ENCODE results near the gene KIAA1143.

The KIAA1143 gene

DNA sequence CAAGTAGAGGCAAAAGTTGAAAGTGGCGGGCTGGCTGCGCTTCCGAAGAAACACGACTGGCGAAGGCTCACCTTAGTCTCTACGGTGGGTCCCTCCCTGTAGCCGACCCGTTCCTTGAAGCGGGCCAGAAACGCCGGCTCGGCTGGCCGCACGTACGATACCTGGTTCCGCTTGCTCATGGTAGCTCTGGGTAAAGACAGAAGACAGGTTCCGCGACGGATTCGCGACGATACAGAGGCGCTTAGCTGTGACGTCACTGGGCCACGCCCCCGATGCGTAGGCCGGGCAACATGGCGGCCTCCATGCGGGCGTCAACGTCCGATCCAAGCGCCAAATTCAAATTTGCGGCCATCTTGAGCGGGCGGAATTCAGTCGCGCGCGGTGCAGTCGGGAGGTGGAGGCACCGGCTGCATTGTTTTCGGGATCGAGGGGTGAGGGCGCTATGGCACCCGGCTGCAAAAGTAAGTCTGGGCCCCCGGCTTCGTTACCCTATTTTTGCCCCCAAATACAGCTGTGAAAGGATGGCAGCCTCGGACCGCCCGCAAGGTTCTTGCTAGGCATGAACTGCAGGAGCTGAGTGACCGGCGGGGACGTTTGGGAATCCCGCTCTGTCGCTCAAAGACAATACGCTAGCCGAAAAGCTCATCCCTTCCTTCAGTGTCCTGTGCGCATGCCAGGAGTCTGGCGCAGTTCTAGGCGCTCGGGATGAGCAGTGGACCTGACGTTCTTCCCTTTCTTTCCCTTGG, at the start of gene KIAA1143, which contains the start of gene KIF15:
Gene KIAA1143 (minus strand): TSS at position 196 of the 746 bp plus-strand sequence. CDS start 17 bp downstream, at position 179.
Gene KIF15 (plus strand): TSS at position 371 of the 746 bp plus-strand sequence. CDS start 72 bp downstream, at position 443.
- H3K27ac ChIP-seq (ENCODE audit: low read depth, low read length) = peak within 1 kb of the TSS; percentile 74
- H3K4me3 ChIP-seq (ENCODE audit: low read depth in 1 of 5, low read length in 5 of 5) = peak within 1 kb of the TSS; percentile 62 to 96 (median 95)
- H3K9me3 ChIP-seq (ENCODE audit: control insufficient read depth in 5 of 5, low read length in 5 of 5) = no peaks in the 10 kb centered on the region
- H3K4me1 ChIP-seq (ENCODE audit: control insufficient read depth in 5 of 5, insufficient read depth in 5 of 5, low read length in 5 of 5) = peaks cover 0 to 18% (median 14%) of the 10 kb centered on the region in 5 donors
- H3K36me3 ChIP-seq (ENCODE audit: control insufficient read depth in 5 of 5, insufficient read depth in 5 of 5, low read length in 5 of 5) = peaks cover 0 to 4% (median 0%) of the 10 kb centered on the region in 5 donors
- H3K9ac ChIP-seq (ENCODE audit: low read length in 5 of 5) = peak within 1 kb of the TSS; percentile 57 to 95 (median 87)
- H3K27me3 ChIP-seq (ENCODE audit: control insufficient read depth in 5 of 5, insufficient read depth in 4 of 5, low read length in 5 of 5) = no peaks in the 10 kb centered on the region

GRCh38 chr3:44805960-44806359, 44.5 kb upstream of the KIAA1143 start:
- H3K4me1 ChIP-seq (ENCODE audit: control insufficient read depth in 5 of 5, insufficient read depth in 5 of 5, low read length in 5 of 5) = no peaks in the 10 kb centered on the region
- H3K27ac ChIP-seq (ENCODE audit: low read depth, low read length) = no peak overlapping the region
- no peaks in the 10 kb centered on the region for H3K36me3 ChIP-seq (ENCODE audit: control insufficient read depth in 5 of 5, insufficient read depth in 5 of 5, low read length in 5 of 5)
- H3K9ac ChIP-seq (ENCODE audit: low read length in 5 of 5) = no peak overlapping the region
- no peaks in the 10 kb centered on the region for H3K9me3 ChIP-seq (ENCODE audit: control insufficient read depth in 5 of 5, low read length in 5 of 5)
- H3K27me3 ChIP-seq (ENCODE audit: control insufficient read depth in 5 of 5, insufficient read depth in 4 of 5, low read length in 5 of 5) = no peaks in the 10 kb centered on the region
- H3K4me3 ChIP-seq (ENCODE audit: low read depth in 1 of 5, low read length in 5 of 5) = no peak overlapping the region

GRCh38 chr3:44803298-44803697, 41.9 kb upstream of the KIAA1143 start:
- no peak overlapping the region for H3K9ac ChIP-seq (ENCODE audit: low read length in 5 of 5)
- H3K36me3 ChIP-seq (ENCODE audit: control insufficient read depth in 5 of 5, insufficient read depth in 5 of 5, low read length in 5 of 5) = no peaks in the 10 kb centered on the region
- H3K4me3 ChIP-seq (ENCODE audit: low read depth in 1 of 5, low read length in 5 of 5) = no peak overlapping the region
- H3K27me3 ChIP-seq (ENCODE audit: control insufficient read depth in 5 of 5, insufficient read depth in 4 of 5, low read length in 5 of 5) = no peaks in the 10 kb centered on the region
- H3K4me1 ChIP-seq (ENCODE audit: control insufficient read depth in 5 of 5, insufficient read depth in 5 of 5, low read length in 5 of 5) = peaks cover 0 to 12% (median 0%) of the 10 kb centered on the region in 5 donors
- H3K9me3 ChIP-seq (ENCODE audit: control insufficient read depth in 5 of 5, low read length in 5 of 5) = no peaks in the 10 kb centered on the region
- no peak overlapping the region for H3K27ac ChIP-seq (ENCODE audit: low read depth, low read length)

DNA sequence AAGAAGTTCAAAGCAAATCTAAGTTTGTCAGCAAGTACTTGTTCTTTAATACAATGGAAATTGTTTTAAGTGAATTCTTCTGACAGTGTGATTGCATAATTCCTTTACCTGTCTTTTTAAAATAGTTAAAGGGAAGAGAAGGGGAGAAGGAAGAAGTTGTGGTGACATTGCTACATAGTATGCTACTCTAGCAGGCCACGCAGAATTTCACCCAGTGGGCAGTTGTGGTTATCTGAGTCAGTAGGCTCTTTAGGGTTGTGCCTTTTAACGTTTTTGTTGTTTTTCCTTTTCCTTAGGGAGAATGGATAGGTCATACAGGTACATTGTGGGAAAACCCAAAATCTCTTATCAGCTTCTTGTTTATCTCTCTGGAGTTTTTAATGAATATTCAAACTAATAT, 40.6 kb upstream of the KIAA1143 start:
- peaks cover 0 to 12% (median 0%) of the 10 kb centered on the region in 5 donors for H3K4me1 ChIP-seq (ENCODE audit: control insufficient read depth in 5 of 5, insufficient read depth in 5 of 5, low read length in 5 of 5)
- H3K27me3 ChIP-seq (ENCODE audit: control insufficient read depth in 5 of 5, insufficient read depth in 4 of 5, low read length in 5 of 5) = no peaks in the 10 kb centered on the region
- H3K36me3 ChIP-seq (ENCODE audit: control insufficient read depth in 5 of 5, insufficient read depth in 5 of 5, low read length in 5 of 5) = no peaks in the 10 kb centered on the region
- H3K27ac ChIP-seq (ENCODE audit: low read depth, low read length) = no peak overlapping the region
- H3K4me3 ChIP-seq (ENCODE audit: low read depth in 1 of 5, low read length in 5 of 5) = no peak overlapping the region
- no peaks in the 10 kb centered on the region for H3K9me3 ChIP-seq (ENCODE audit: control insufficient read depth in 5 of 5, low read length in 5 of 5)
- no peak overlapping the region for H3K9ac ChIP-seq (ENCODE audit: low read length in 5 of 5)

- H3K4me3 ChIP-seq (ENCODE audit: low read depth in 1 of 5, low read length in 5 of 5) = no peak overlapping the region
- no peaks in the 10 kb centered on the region for H3K27me3 ChIP-seq (ENCODE audit: control insufficient read depth in 5 of 5, insufficient read depth in 4 of 5, low read length in 5 of 5)
- no peak overlapping the region for H3K9ac ChIP-seq (ENCODE audit: low read length in 5 of 5)
- H3K36me3 ChIP-seq (ENCODE audit: control insufficient read depth in 5 of 5, insufficient read depth in 5 of 5, low read length in 5 of 5) = no peaks in the 10 kb centered on the region
- H3K9me3 ChIP-seq (ENCODE audit: control insufficient read depth in 5 of 5, low read length in 5 of 5) = no peaks in the 10 kb centered on the region
- peaks cover 0 to 12% (median 0%) of the 10 kb centered on the region in 5 donors for H3K4me1 ChIP-seq (ENCODE audit: control insufficient read depth in 5 of 5, insufficient read depth in 5 of 5, low read length in 5 of 5)
- H3K27ac ChIP-seq (ENCODE audit: low read depth, low read length) = no peak overlapping the region
These were observed 33.8 kb upstream of the KIAA1143 start for GRCh38 chr3:44795197-44795596.

- H3K27me3 ChIP-seq (ENCODE audit: control insufficient read depth in 5 of 5, insufficient read depth in 4 of 5, low read length in 5 of 5) = no peaks in the 10 kb centered on the region
- H3K4me3 ChIP-seq (ENCODE audit: low read depth in 1 of 5, low read length in 5 of 5) = no peak overlapping the region
- no peaks in the 10 kb centered on the region for H3K9me3 ChIP-seq (ENCODE audit: control insufficient read depth in 5 of 5, low read length in 5 of 5)
- no peaks in the 10 kb centered on the region for H3K36me3 ChIP-seq (ENCODE audit: control insufficient read depth in 5 of 5, insufficient read depth in 5 of 5, low read length in 5 of 5)
- no peak overlapping the region for H3K9ac ChIP-seq (ENCODE audit: low read length in 5 of 5)
- no peaks in the 10 kb centered on the region for H3K4me1 ChIP-seq (ENCODE audit: control insufficient read depth in 5 of 5, insufficient read depth in 5 of 5, low read length in 5 of 5)
- H3K27ac ChIP-seq (ENCODE audit: low read depth, low read length) = no peak overlapping the region
These were observed 21.5 kb upstream of the KIAA1143 start for GRCh38 chr3:44782891-44783290.

DNA sequence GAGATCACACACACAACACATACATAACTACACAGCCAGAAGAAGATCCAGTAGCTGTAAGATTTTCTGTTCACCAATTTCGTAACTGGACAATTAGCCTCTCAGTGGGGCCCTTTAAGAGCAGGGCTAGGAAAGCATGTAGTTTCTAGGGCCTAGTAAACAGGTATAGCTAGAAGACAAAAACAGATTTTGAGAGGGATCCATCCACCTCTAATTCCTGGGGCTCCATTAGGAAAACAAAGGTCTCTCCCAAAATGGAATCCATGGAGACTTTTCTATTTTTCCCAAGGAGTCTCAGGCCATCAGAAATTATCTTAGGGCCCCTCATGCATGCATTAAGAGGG, 10.7 kb upstream of the KIAA1143 start:
- Histone ChIP-seq H3K27me3 (ENCODE audit: control insufficient read depth in 5 of 5, insufficient read depth in 4 of 5, low read length in 5 of 5) (no peaks in the 10 kb centered on the region), H3K27ac (ENCODE audit: low read depth, low read length) (no peak overlapping the region), H3K36me3 (ENCODE audit: control insufficient read depth in 5 of 5, insufficient read depth in 5 of 5, low read length in 5 of 5) (no peaks in the 10 kb centered on the region), H3K9ac (ENCODE audit: low read length in 5 of 5) (no peak overlapping the region), H3K9me3 (ENCODE audit: control insufficient read depth in 5 of 5, low read length in 5 of 5) (peaks cover 0 to 28% (median 16%) of the 10 kb centered on the region in 5 donors), H3K4me1 (ENCODE audit: control insufficient read depth in 5 of 5, insufficient read depth in 5 of 5, low read length in 5 of 5) (no peaks in the 10 kb centered on the region), H3K4me3 (ENCODE audit: low read depth in 1 of 5, low read length in 5 of 5) (peak overlapping the region in 2 of 5 donors; percentile 22 to 47)

DNA sequence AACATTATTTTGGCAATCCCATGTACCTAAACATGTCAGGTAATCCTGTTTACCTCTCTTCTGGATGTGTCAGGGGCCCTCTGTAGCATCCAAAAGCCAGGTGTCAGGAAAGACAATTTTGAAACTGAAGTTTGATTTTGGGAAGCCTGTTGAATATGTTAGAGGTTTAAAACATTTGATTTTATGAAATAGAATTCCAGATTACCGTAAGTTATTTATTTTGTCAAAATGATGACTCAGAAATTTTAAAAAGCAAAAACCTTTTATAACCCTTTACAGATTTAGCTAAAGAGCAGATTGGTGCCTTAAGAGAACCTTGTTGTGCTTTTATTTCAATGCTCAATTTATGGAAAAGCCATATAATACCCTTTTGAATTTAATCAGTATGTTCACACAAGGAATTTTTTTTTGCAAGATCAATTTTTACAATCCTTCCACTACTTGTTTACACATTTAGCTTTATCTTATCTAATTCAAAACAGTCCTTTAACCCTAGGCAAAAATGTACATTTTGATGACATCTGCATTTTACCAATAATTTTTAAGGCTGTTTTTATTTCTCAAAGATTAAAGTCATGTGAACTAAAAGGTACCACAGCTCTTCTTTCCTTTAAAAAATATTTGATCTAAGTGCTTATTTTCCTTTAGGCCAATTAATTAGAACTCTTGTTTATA, 10.1 kb upstream of the KIAA1143 start:
- no peak overlapping the region for H3K27ac ChIP-seq (ENCODE audit: low read depth, low read length)
- no peak overlapping the region for H3K9ac ChIP-seq (ENCODE audit: low read length in 5 of 5)
- no peaks in the 10 kb centered on the region for H3K4me1 ChIP-seq (ENCODE audit: control insufficient read depth in 5 of 5, insufficient read depth in 5 of 5, low read length in 5 of 5)
- peak overlapping the region in 1 of 5 donors; percentile 47 for H3K4me3 ChIP-seq (ENCODE audit: low read depth in 1 of 5, low read length in 5 of 5)
- H3K36me3 ChIP-seq (ENCODE audit: control insufficient read depth in 5 of 5, insufficient read depth in 5 of 5, low read length in 5 of 5) = no peaks in the 10 kb centered on the region
- no peaks in the 10 kb centered on the region for H3K27me3 ChIP-seq (ENCODE audit: control insufficient read depth in 5 of 5, insufficient read depth in 4 of 5, low read length in 5 of 5)
- peaks cover 0 to 28% (median 16%) of the 10 kb centered on the region in 5 donors for H3K9me3 ChIP-seq (ENCODE audit: control insufficient read depth in 5 of 5, low read length in 5 of 5)

DNA sequence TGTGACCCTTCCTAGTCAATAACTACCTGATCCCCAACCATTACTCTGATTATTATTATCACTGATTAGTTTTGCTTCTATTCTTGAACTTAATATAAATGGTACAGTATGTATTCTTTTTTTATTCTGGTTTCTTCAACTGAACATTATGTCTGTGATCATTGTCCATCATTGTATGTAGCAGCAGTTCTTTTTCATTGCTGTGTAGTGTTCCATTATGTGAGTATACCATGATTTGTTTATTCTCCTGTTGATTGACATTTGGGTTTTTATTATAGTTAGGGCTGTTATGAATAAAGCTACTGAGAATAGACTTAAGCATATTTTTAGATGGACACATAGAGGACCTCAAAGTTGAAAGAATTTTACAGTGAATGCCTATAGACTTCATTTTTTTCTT, 2.8 kb upstream of the KIAA1143 start:
- Histone ChIP-seq H3K4me3 (ENCODE audit: low read depth in 1 of 5, low read length in 5 of 5) (no peak overlapping the region), H3K9ac (ENCODE audit: low read length in 5 of 5) (no peak overlapping the region), H3K36me3 (ENCODE audit: control insufficient read depth in 5 of 5, insufficient read depth in 5 of 5, low read length in 5 of 5) (peaks cover 0 to 2% (median 0%) of the 10 kb centered on the region in 5 donors), H3K4me1 (ENCODE audit: control insufficient read depth in 5 of 5, insufficient read depth in 5 of 5, low read length in 5 of 5) (peaks cover 0 to 18% (median 14%) of the 10 kb centered on the region in 5 donors), H3K9me3 (ENCODE audit: control insufficient read depth in 5 of 5, low read length in 5 of 5) (no peaks in the 10 kb centered on the region), H3K27me3 (ENCODE audit: control insufficient read depth in 5 of 5, insufficient read depth in 4 of 5, low read length in 5 of 5) (no peaks in the 10 kb centered on the region), H3K27ac (ENCODE audit: low read depth, low read length) (no peak overlapping the region)

GRCh38 chr3:44762690-44763089, 1.3 kb upstream of the KIAA1143 start:
- Histone ChIP-seq H3K4me1 (ENCODE audit: control insufficient read depth in 5 of 5, insufficient read depth in 5 of 5, low read length in 5 of 5) (peaks cover 0 to 18% (median 14%) of the 10 kb centered on the region in 5 donors), H3K27ac (ENCODE audit: low read depth, low read length) (no peak overlapping the region), H3K9ac (ENCODE audit: low read length in 5 of 5) (no peak overlapping the region), H3K27me3 (ENCODE audit: control insufficient read depth in 5 of 5, insufficient read depth in 4 of 5, low read length in 5 of 5) (no peaks in the 10 kb centered on the region), H3K9me3 (ENCODE audit: control insufficient read depth in 5 of 5, low read length in 5 of 5) (no peaks in the 10 kb centered on the region), H3K4me3 (ENCODE audit: low read depth in 1 of 5, low read length in 5 of 5) (no peak overlapping the region), H3K36me3 (ENCODE audit: control insufficient read depth in 5 of 5, insufficient read depth in 5 of 5, low read length in 5 of 5) (peaks cover 0 to 4% (median 0%) of the 10 kb centered on the region in 5 donors)

Measured in subcutaneous abdominal adipose tissue (tissue), 5 donors.